HepG2 (cell line): ENCODE results near the gene RBM23. TPM values are rescaled to one million over a fixed set of nuclear protein-coding genes. Genes with fewer than 3 reads are reported as not detected.

Source experiments
- MTA1 ChIP-seq: sonication (generic); formaldehyde crosslinking; IDR thresholded peaks from 2 replicates; pipeline ENCODE4 v1.4.0; 2020; ENCODE audit warnings: missing genetic modification reagents, mild to moderate bottlenecking, borderline replicate concordance
- SRF ChIP-seq: IDR thresholded peaks from 2 replicates; pipeline ENCODE4 v1.6.1; 2011; ENCODE audit warnings: mild to moderate bottlenecking, low read depth, low read length, moderate library complexity
- THRA ChIP-seq: sonication (generic); formaldehyde crosslinking; IDR thresholded peaks from 2 replicates; pipeline ENCODE4 v1.4.0; 2020; ENCODE audit warnings: missing genetic modification reagents, borderline replicate concordance
- YEATS2 ChIP-seq: sonication (generic); formaldehyde crosslinking; IDR thresholded peaks from 2 replicates; pipeline ENCODE4 v1.4.0; 2020; ENCODE audit warnings: missing genetic modification reagents, borderline replicate concordance
- ZBTB2 ChIP-seq: sonication (generic); formaldehyde crosslinking; IDR thresholded peaks from 2 replicates; pipeline ENCODE4 v1.8.0; 2022; ENCODE audit warnings: low read depth, missing genetic modification reagents
- ZBTB40 ChIP-seq, 2 experiments: fragments of 450-650 bp in 1 of 2; sonication (generic) in 1 of 2; formaldehyde crosslinking in 1 of 2; IDR thresholded peaks; 2 replicates each; pipeline versions ENCODE4 v1.6.1 to v1.8.0; 2016 to 2022; ENCODE audit warnings: antibody characterized with exemption in 1 of 2, mild to moderate bottlenecking in 1 of 2, missing genetic modification reagents in 1 of 2
- ZMYM2 ChIP-seq: sonication (generic); formaldehyde crosslinking; IDR thresholded peaks from 2 replicates; pipeline ENCODE4 v1.8.0; 2022; ENCODE audit warnings: mild to moderate bottlenecking, missing genetic modification reagents
- ZNF510 ChIP-seq: sonication (generic); formaldehyde crosslinking; IDR thresholded peaks from 2 replicates; pipeline ENCODE4 v1.4.0; 2020; ENCODE audit warnings: low read depth, mild to moderate bottlenecking, missing genetic modification reagents
- polyA plus RNA-seq, 8 experiments: library from polyadenylated mRNA; depleted of rRNA in 3 of 8; stranded (reverse) in 7 of 8; unstranded in 1 of 8; fragments of >200 nt; fragmentation: Illumina TruSeq in 4 of 8; extraction: Trizol in 4 of 8; gene quantifications; 2 replicates each; pipeline versions ENCODE4 v1.2.1 to v1.2.3, GENCODE V29; 2011 to 2016; ENCODE audit warnings: low read depth in 4 of 8, missing spikeins in 1 of 8, mixed read lengths in 1 of 8; ENCODE audit not compliant: insufficient read depth in 1 of 8
- total RNA-seq, 5 experiments: library from RNA; depleted of rRNA; stranded (reverse); fragments of >200 nt; fragmentation: Illumina TruSeq; extraction: Trizol; gene quantifications; 2 replicates each; pipeline ENCODE4 v1.2.3, GENCODE V29; 2016; ENCODE audit warnings: low read depth in 1 of 5

RBM23 gene
- total and polyA plus RNA-seq, 2 of the 13 experiments (the other 11 are each of a cell fraction or from before 2014, with no cell fraction given): 1.5 to 2.1 TPM

GRCh38 chr14:22852940-22853767, 65.8 kb downstream of the RBM23 start (continued):
- TF ChIP-seq SRF: no peak
- TF ChIP-seq ZMYM2 (CRISPR knock-in tag): 0 out of 2 replicates have a peak, but pooled peaks have one; percentile 60
- no peak for TF ChIP-seq ZBTB2
- no peak for TF ChIP-seq ZBTB40 (IDR thresholded peaks at IDR 0.05)
- TF ChIP-seq ZBTB40 (CRISPR knock-in tag; IDR thresholded peaks at IDR 0.05): peak; percentile 62; the same call in 1 of the 2 replicates
- TF ChIP-seq THRA (CRISPR knock-in tag): no peak
- TF ChIP-seq ZNF510 (CRISPR knock-in tag): peak; percentile 91
- peak; percentile 96; the same call in 1 of the 2 replicates for TF ChIP-seq MTA1 (CRISPR knock-in tag)
- no peak for TF ChIP-seq YEATS2
